NCI-H345 (cell line): ENCODE data around the gene IL12A.
A peak's percentile ranks its signal among the peaks of the same experiment; 100 is the strongest.

Source experiments
- DNase-seq: peaks from one replicate; lab custom pipeline; 2025; lab: John Stamatoyannopoulos, UW

IL12A gene

GRCh38 chr3:159988617-159989271, at the start of gene IL12A:
Gene IL12A (plus strand): TSS chr3:159988835.
- DNase-seq, result peak; percentile 24

GRCh38 chr3:159941038-159942000, 47.3 kb upstream of the IL12A start:
- DNase-seq, result no peak

GRCh38 chr3:159944781-159945180, 43.9 kb upstream of the IL12A start:
- DNase-seq, result no peak

GRCh38 chr3:159945930-159946329, 42.7 kb upstream of the IL12A start:
- no peak for DNase-seq

GRCh38 chr3:159947220-159947619, 41.4 kb upstream of the IL12A start:
- no peak for DNase-seq

- no peak for DNase-seq
Observed at GRCh38 chr3:159948429-159949144, 40.0 kb upstream of the IL12A start.

- no peak for DNase-seq
Observed at GRCh38 chr3:159950156-159950898, 38.3 kb upstream of the IL12A start.

GRCh38 chr3:159951540-159951939, 37.1 kb upstream of the IL12A start:
- DNase-seq, result no peak

GRCh38 chr3:159953325-159954085, 35.1 kb upstream of the IL12A start:
- no peak for DNase-seq

GRCh38 chr3:159960188-159961148, 28.2 kb upstream of the IL12A start:
- DNase-seq, result no peak

GRCh38 chr3:159964166-159964973, 24.3 kb upstream of the IL12A start:
- DNase-seq, result no peak

GRCh38 chr3:159971311-159971710, 17.3 kb upstream of the IL12A start:
- no peak for DNase-seq

- no peak for DNase-seq
Observed at GRCh38 chr3:159977295-159977694, 11.3 kb upstream of the IL12A start.

GRCh38 chr3:159978353-159978752, 10.3 kb upstream of the IL12A start:
- no peak for DNase-seq

- no peak for DNase-seq
Observed at GRCh38 chr3:159978918-159979703, 9.5 kb upstream of the IL12A start.

- no peak for DNase-seq
Observed at GRCh38 chr3:159982442-159982974, 6.1 kb upstream of the IL12A start.

GRCh38 chr3:159987291-159987711, 1.3 kb upstream of the IL12A start:
- no peak for DNase-seq
